ENCODE measurements around the gene SESTD1.

The SESTD1 gene

GRCh38 chr2:179275253-179276012 lies 10.8 kb upstream of the SESTD1 start:
- Mint-ChIP-seq H3K27me3 (no peaks in the 10 kb centered on the region), H3K9me3 (no peaks in the 10 kb centered on the region), H3K27ac (peak overlapping the region; percentile 66), H3K4me1 (peaks cover 23 to 29% of the 10 kb centered on the region in 2 donors), H3K4me3 (peak overlapping the region in 1 of 2 donors; percentile 36), H3K36me3 (no peaks in the 10 kb centered on the region)
- no peak for DNase-seq
- ATAC-seq (replicated peaks): no peak

- H3K4me3 Mint-ChIP-seq: peak overlapping the region; percentile 8 to 36
- H3K36me3 Mint-ChIP-seq: no peaks in the 10 kb centered on the region
- DNase-seq: peak; percentile 47
- H3K27ac Mint-ChIP-seq: peak overlapping the region; percentile 66
- peak; percentile 99 for ATAC-seq (replicated peaks)
- H3K9me3 Mint-ChIP-seq: no peaks in the 10 kb centered on the region
- H3K27me3 Mint-ChIP-seq: no peaks in the 10 kb centered on the region
- H3K4me1 Mint-ChIP-seq: peaks cover 23 to 29% of the 10 kb centered on the region in 2 donors
These were observed 10.1 kb upstream of the SESTD1 start for GRCh38 chr2:179274749-179275148.

GRCh38 chr2:179273461-179273962 lies 8.9 kb upstream of the SESTD1 start:
- DNase-seq (no peak), ATAC-seq (replicated peaks) (peak; percentile 32 to 64)
- Mint-ChIP-seq H3K36me3 (no peaks in the 10 kb centered on the region), H3K4me3 (no peak overlapping the region), H3K27ac (no peak overlapping the region), H3K27me3 (no peaks in the 10 kb centered on the region), H3K4me1 (peaks cover 28 to 29% of the 10 kb centered on the region in 2 donors), H3K9me3 (no peaks in the 10 kb centered on the region)

- H3K9me3 Mint-ChIP-seq: no peaks in the 10 kb centered on the region
- H3K27me3 Mint-ChIP-seq: no peaks in the 10 kb centered on the region
- H3K27ac Mint-ChIP-seq: no peak overlapping the region
- H3K4me1 Mint-ChIP-seq: peaks cover 29% of the 10 kb centered on the region in 2 donors
- no peak overlapping the region for H3K4me3 Mint-ChIP-seq
- DNase-seq: no peak
- no peak for ATAC-seq (replicated peaks)
- H3K36me3 Mint-ChIP-seq: no peaks in the 10 kb centered on the region
These were observed 8.0 kb upstream of the SESTD1 start for GRCh38 chr2:179272406-179273192.

- Mint-ChIP-seq H3K27ac (no peak overlapping the region), H3K27me3 (no peaks in the 10 kb centered on the region), H3K4me3 (no peak overlapping the region), H3K4me1 (peaks cover 25 to 29% of the 10 kb centered on the region in 2 donors), H3K9me3 (no peaks in the 10 kb centered on the region), H3K36me3 (no peaks in the 10 kb centered on the region)
- DNase-seq (no peak), ATAC-seq (replicated peaks) (no peak)
These were observed 6.1 kb upstream of the SESTD1 start for GRCh38 chr2:179270689-179271088.

GRCh38 chr2:179268277-179268925 lies 3.8 kb upstream of the SESTD1 start:
- Mint-ChIP-seq H3K27me3 (no peaks in the 10 kb centered on the region), H3K9me3 (no peaks in the 10 kb centered on the region), H3K27ac (peak overlapping the region; percentile 59), H3K4me1 (peaks cover 13 to 16% of the 10 kb centered on the region in 2 donors), H3K4me3 (no peak overlapping the region), H3K36me3 (no peaks in the 10 kb centered on the region)
- DNase-seq: peak; percentile 19
- peak; percentile 19 to 51 for ATAC-seq (replicated peaks)

- Mint-ChIP-seq H3K27me3 (no peaks in the 10 kb centered on the region), H3K4me1 (peaks cover 14 to 26% of the 10 kb centered on the region in 2 donors), H3K4me3 (peak overlapping the region in 1 of 2 donors; percentile 5), H3K36me3 (no peaks in the 10 kb centered on the region), H3K27ac (peak overlapping the region; percentile 62), H3K9me3 (no peaks in the 10 kb centered on the region)
- ATAC-seq (replicated peaks) (no peak), DNase-seq (no peak)
These were observed 1.6 kb upstream of the SESTD1 start for GRCh38 chr2:179266271-179266670.

GRCh38 chr2:179265082-179265510 lies 464 bp upstream of the SESTD1 start:
- H3K4me3 Mint-ChIP-seq: peak overlapping the region; percentile 73 to 90
- H3K9me3 Mint-ChIP-seq: no peaks in the 10 kb centered on the region
- peaks cover 22 to 38% of the 10 kb centered on the region in 2 donors for H3K4me1 Mint-ChIP-seq
- H3K27ac Mint-ChIP-seq: peak overlapping the region; percentile 68
- ATAC-seq (replicated peaks): no peak
- no peaks in the 10 kb centered on the region for H3K36me3 Mint-ChIP-seq
- no peaks in the 10 kb centered on the region for H3K27me3 Mint-ChIP-seq
- DNase-seq: no peak

- ATAC-seq (replicated peaks) (peak; percentile 36 to 49), DNase-seq (peak; percentile 18)
- Mint-ChIP-seq H3K27me3 (no peaks in the 10 kb centered on the region), H3K36me3 (no peaks in the 10 kb centered on the region), H3K27ac (peak overlapping the region; percentile 95), H3K4me3 (peak overlapping the region; percentile 90 to 95), H3K4me1 (peaks cover 21 to 51% of the 10 kb centered on the region in 2 donors), H3K9me3 (no peaks in the 10 kb centered on the region)
These were observed 925 bp downstream of the SESTD1 start for GRCh38 chr2:179263446-179264367.

- Mint-ChIP-seq H3K4me3 (peak overlapping the region; percentile 90 to 95), H3K36me3 (no peaks in the 10 kb centered on the region), H3K27me3 (no peaks in the 10 kb centered on the region), H3K27ac (peak overlapping the region; percentile 95), H3K4me1 (peaks cover 20 to 58% of the 10 kb centered on the region in 2 donors), H3K9me3 (no peaks in the 10 kb centered on the region)
- DNase-seq (no peak), ATAC-seq (replicated peaks) (peak in 1 of 2 donors; percentile 16)
These were observed 1.6 kb downstream of the SESTD1 start for GRCh38 chr2:179263015-179263414.

- H3K36me3 Mint-ChIP-seq: no peaks in the 10 kb centered on the region
- H3K27me3 Mint-ChIP-seq: no peaks in the 10 kb centered on the region
- no peak for DNase-seq
- H3K4me1 Mint-ChIP-seq: peaks cover 25 to 66% of the 10 kb centered on the region in 2 donors
- ATAC-seq (replicated peaks): no peak
- no peak overlapping the region for H3K27ac Mint-ChIP-seq
- peak overlapping the region; percentile 25 to 29 for H3K4me3 Mint-ChIP-seq
- H3K9me3 Mint-ChIP-seq: no peaks in the 10 kb centered on the region
These were observed 2.5 kb downstream of the SESTD1 start for GRCh38 chr2:179262077-179262660.

GRCh38 chr2:179261151-179261825 lies 3.3 kb downstream of the SESTD1 start:
- Mint-ChIP-seq H3K27ac (peak overlapping the region; percentile 71), H3K4me3 (peak overlapping the region; percentile 25 to 34), H3K36me3 (peaks cover 3 to 4% of the 10 kb centered on the region in 2 donors), H3K27me3 (no peaks in the 10 kb centered on the region), H3K9me3 (peaks cover under 1 to 1% of the 10 kb centered on the region in 2 donors), H3K4me1 (peaks cover 26 to 75% of the 10 kb centered on the region in 2 donors)
- DNase-seq (no peak), ATAC-seq (replicated peaks) (no peak)
